ENCODE results near the gene DOCK9. TPM values are rescaled to one million over a fixed set of nuclear protein-coding genes. Genes with fewer than 3 reads are reported as not detected.

DOCK9 gene
- total RNA-seq, 6 experiments from 2014 or later: 16.5 to 24.3 (median 18.1) TPM

- no peak for ATAC-seq
- WGBS (ENCODE audit: insufficient coverage, low coverage, low lambda C conversion rate, missing lambda C conversion rate): 95% methylated on average over 2 of the region's 2 CpGs
These were observed 103.9 kb downstream of the DOCK9 start for GRCh38 chr13:98874029-98874397.

GRCh38 chr13:98873377-98874028, 104.4 kb downstream of the DOCK9 start:
- ATAC-seq (no peak), DNase-seq (no peak)
- H3K4me1 ChIP-seq: no peaks in the 10 kb centered on the region
- no peaks in the 10 kb centered on the region for H3K27me3 ChIP-seq
- H3K9me3 ChIP-seq: no peaks in the 10 kb centered on the region
- WGBS (ENCODE audit: insufficient coverage, low coverage, low lambda C conversion rate, missing lambda C conversion rate): 100% methylated on average over 3 of the region's 3 CpGs
- no peak overlapping the region for H3K27ac ChIP-seq
- no peak overlapping the region for H3K4me3 ChIP-seq
- intact Hi-C loops (cut with DNase I): no loop called here
- TF ChIP-seq POLR2A (IDR thresholded peaks at IDR 0.05) (no peak), CTCF (IDR thresholded peaks at IDR 0.05) (no peak)
- peaks cover 0 to 2% (median 0%) of the 10 kb centered on the region in 4 donors for H3K36me3 ChIP-seq

More at GRCh38 chr13:98874029-98874397, 103.9 kb downstream of the DOCK9 start:
- Histone ChIP-seq H3K27ac (no peak overlapping the region), H3K4me3 (no peak overlapping the region), H3K27me3 (no peaks in the 10 kb centered on the region), H3K9me3 (no peaks in the 10 kb centered on the region), H3K36me3 (peaks cover 0 to 2% (median 0%) of the 10 kb centered on the region in 4 donors), H3K4me1 (no peaks in the 10 kb centered on the region)
- TF ChIP-seq POLR2A (IDR thresholded peaks at IDR 0.05) (no peak), CTCF (IDR thresholded peaks at IDR 0.05) (no peak)
- intact Hi-C loops (cut with DNase I): no loop called here
- no peak for DNase-seq

- ATAC-seq: peak in 1 of 4 donors; percentile 6
- DNase-seq: no peak
- no peaks in the 10 kb centered on the region for H3K9me3 ChIP-seq
- no peaks in the 10 kb centered on the region for H3K27me3 ChIP-seq
- intact Hi-C loops (cut with DNase I): no loop called here
- no peak for TF ChIP-seq CTCF (IDR thresholded peaks at IDR 0.05)
- TF ChIP-seq POLR2A (IDR thresholded peaks at IDR 0.05): no peak
- H3K27ac ChIP-seq: no peak overlapping the region
- H3K36me3 ChIP-seq: peaks cover 0 to 7% (median 1%) of the 10 kb centered on the region in 4 donors
- no peaks in the 10 kb centered on the region for H3K4me1 ChIP-seq
- WGBS (ENCODE audit: insufficient coverage, low coverage, low lambda C conversion rate, missing lambda C conversion rate): 93% methylated on average over 6 of the region's 13 CpGs
- H3K4me3 ChIP-seq: no peak overlapping the region
These were observed 106.1 kb downstream of the DOCK9 start for GRCh38 chr13:98871727-98872126.

GRCh38 chr13:98869408-98870090, 108.3 kb downstream of the DOCK9 start:
- DNase-seq (peak in 1 of 3 donors; percentile 30), ATAC-seq (peak; percentile 13 to 66 (median 35))
- WGBS (ENCODE audit: insufficient coverage, low coverage, low lambda C conversion rate, missing lambda C conversion rate): 82% methylated on average over 3 of the region's 6 CpGs
- Histone ChIP-seq H3K4me3 (no peak overlapping the region), H3K36me3 (peaks cover 0 to 7% (median 1%) of the 10 kb centered on the region in 4 donors), H3K27me3 (no peaks in the 10 kb centered on the region), H3K9me3 (no peaks in the 10 kb centered on the region), H3K4me1 (no peaks in the 10 kb centered on the region), H3K27ac (no peak overlapping the region)
- intact Hi-C loops (cut with DNase I): no loop called here
- TF ChIP-seq CTCF (IDR thresholded peaks at IDR 0.05): peak in 2 of 4 donors; percentile 14 to 15
- no peak for TF ChIP-seq POLR2A (IDR thresholded peaks at IDR 0.05)

Data from right lobe of liver (tissue), 6 donors.